Karpas-422 (cell line): ENCODE data around the gene SRGAP1. TPM values are rescaled to one million over a fixed set of nuclear protein-coding genes. Genes with fewer than 3 reads are reported as not detected.

Experiments
- DNase-seq: peaks from one replicate; pipeline ENCODE4 v3.0.0-alpha.2; 2015
- H2AFZ ChIP-seq: fragments of 200-600 bp; sonication (generic); 2 replicates; pipeline ENCODE4 v1.6.1; 2014; ENCODE audit warnings: antibody characterized with exemption, low read length, mixed read lengths
- H3K27ac ChIP-seq: fragments of 200-600 bp; sonication (generic); 2 replicates; pipeline ENCODE4 v1.5.1; 2014; ENCODE audit warnings: mild to moderate bottlenecking, low read length, moderate library complexity
- H3K27me3 ChIP-seq: fragments of 200-600 bp; sonication (generic); 2 replicates; pipeline ENCODE4 v1.6.1; 2014; ENCODE audit warnings: low read length, mixed read lengths
- H3K36me3 ChIP-seq: fragments of 200-600 bp; sonication (generic); 2 replicates; pipeline ENCODE4 v1.6.1; 2014; ENCODE audit warnings: low read length, mixed read lengths; ENCODE audit not compliant: insufficient read depth
- H3K4me1 ChIP-seq: fragments of 200-600 bp; sonication (generic); 2 replicates; pipeline ENCODE4 v1.6.1; 2014; ENCODE audit warnings: mild to moderate bottlenecking, low read length, mixed read lengths
- H3K4me2 ChIP-seq: fragments of 200-600 bp; sonication (generic); 2 replicates; pipeline ENCODE4 v1.6.1; 2014; ENCODE audit warnings: low read length, low read depth, mild to moderate bottlenecking; ENCODE audit not compliant: poor library complexity, severe bottlenecking
- H3K4me3 ChIP-seq: fragments of 200-600 bp; sonication (generic); 2 replicates; pipeline ENCODE4 v1.5.1; 2014; ENCODE audit warnings: mild to moderate bottlenecking, antibody characterized with exemption, low read length, mixed read lengths
- H3K79me2 ChIP-seq: fragments of 200-600 bp; sonication (generic); 2 replicates; pipeline ENCODE4 v1.6.1; 2014; ENCODE audit warnings: mild to moderate bottlenecking, low read length, mixed read lengths
- H3K9ac ChIP-seq: fragments of 200-600 bp; sonication (generic); 2 replicates; pipeline ENCODE4 v1.6.0; 2014; ENCODE audit warnings: low read length
- H3K9me2 ChIP-seq: fragments of 200-600 bp; sonication (generic), shearing (Covaris generic); replicated peaks from 2 replicates; pipeline ENCODE4 v1.6.0; 2014; ENCODE audit warnings: mild to moderate bottlenecking, low read length, moderate library complexity; ENCODE audit not compliant: insufficient read depth
- H3K9me3 ChIP-seq: fragments of 300-700, 200-600 bp; sonication (generic); 2 replicates; pipeline ENCODE4 v1.6.1; 2014; ENCODE audit warnings: low read length, mixed read lengths
- H4K20me1 ChIP-seq: fragments of 200-600 bp; sonication (generic); 2 replicates; pipeline ENCODE4 v1.6.1; 2014; ENCODE audit warnings: mild to moderate bottlenecking, antibody characterized with exemption, low read length, low read depth; ENCODE audit not compliant: insufficient read depth
- total RNA-seq: library from RNA; depleted of rRNA; stranded (reverse); fragments of >200 nt; shearing (Covaris generic); gene quantifications from 2 replicates; pipeline ENCODE4 v1.2.3, GENCODE V29; 2014; ENCODE audit warnings: low replicate concordance

SRGAP1 gene
- total RNA-seq, 1 experiment from 2014 or later = not detected

- H3K27me3 ChIP-seq = 0 out of 2 replicates have a peak, but pooled peaks cover 2% of the 10 kb centered on the region
- H3K9me2 ChIP-seq = no peaks in the 10 kb centered on the region
- H3K9ac ChIP-seq = no peak overlapping the region
- H2AFZ ChIP-seq = no peak overlapping the region
- no peak overlapping the region for H3K4me2 ChIP-seq
- H3K4me1 ChIP-seq = peaks cover 1% of the 10 kb centered on the region; the same call in 1 of the 2 replicates
- no peak for DNase-seq
- no peaks in the 10 kb centered on the region for H3K36me3 ChIP-seq
- H4K20me1 ChIP-seq = no peaks in the 10 kb centered on the region
- H3K27ac ChIP-seq = no peak overlapping the region
- no peaks in the 10 kb centered on the region for H3K79me2 ChIP-seq
- no peak overlapping the region for H3K4me3 ChIP-seq
- no peaks in the 10 kb centered on the region for H3K9me3 ChIP-seq
Observed at GRCh38 chr12:63907561-63907960, 63.1 kb downstream of the SRGAP1 start.

GRCh38 chr12:63909746-63910145, 65.2 kb downstream of the SRGAP1 start:
- H3K4me3 ChIP-seq = no peak overlapping the region
- H3K79me2 ChIP-seq = no peaks in the 10 kb centered on the region

GRCh38 chr12:63911341-63911740, 66.8 kb downstream of the SRGAP1 start:
- Histone ChIP-seq H3K36me3 (no peaks in the 10 kb centered on the region), H3K27me3 (0 out of 2 replicates have a peak, but pooled peaks cover 2% of the 10 kb centered on the region), H3K4me1 (peaks cover 5% of the 10 kb centered on the region; the same call in 1 of the 2 replicates), H3K9me2 (no peaks in the 10 kb centered on the region), H3K9ac (no peak overlapping the region), H2AFZ (no peak overlapping the region), H3K4me3 (no peak overlapping the region), H3K4me2 (no peak overlapping the region), H3K9me3 (no peaks in the 10 kb centered on the region), H3K79me2 (no peaks in the 10 kb centered on the region), H4K20me1 (no peaks in the 10 kb centered on the region), H3K27ac (no peak overlapping the region)
- DNase-seq = no peak

More at GRCh38 chr12:63909746-63910145, 65.2 kb downstream of the SRGAP1 start:
- Histone ChIP-seq H3K9ac (no peak overlapping the region), H3K4me1 (peaks cover 5% of the 10 kb centered on the region; the same call in 1 of the 2 replicates), H3K9me3 (no peaks in the 10 kb centered on the region), H3K4me2 (no peak overlapping the region), H2AFZ (no peak overlapping the region), H3K27me3 (0 out of 2 replicates have a peak, but pooled peaks cover 2% of the 10 kb centered on the region), H3K9me2 (no peaks in the 10 kb centered on the region), H3K36me3 (no peaks in the 10 kb centered on the region), H4K20me1 (no peaks in the 10 kb centered on the region), H3K27ac (no peak overlapping the region)
- no peak for DNase-seq

- no peak overlapping the region for H3K4me3 ChIP-seq
- no peak overlapping the region for H2AFZ ChIP-seq
- H3K4me1 ChIP-seq = peaks cover 9% of the 10 kb centered on the region
- peak; percentile 62 for DNase-seq
- H4K20me1 ChIP-seq = no peaks in the 10 kb centered on the region
- H3K4me2 ChIP-seq = no peak overlapping the region
- no peaks in the 10 kb centered on the region for H3K36me3 ChIP-seq
- no peaks in the 10 kb centered on the region for H3K79me2 ChIP-seq
- H3K27ac ChIP-seq = no peak overlapping the region
- H3K9me3 ChIP-seq = no peaks in the 10 kb centered on the region
- H3K9me2 ChIP-seq = no peaks in the 10 kb centered on the region
- H3K9ac ChIP-seq = no peak overlapping the region
- 0 out of 2 replicates have a peak, but pooled peaks cover 2% of the 10 kb centered on the region for H3K27me3 ChIP-seq
Observed at GRCh38 chr12:63912651-63913050, 68.2 kb downstream of the SRGAP1 start.

- no peak overlapping the region for H3K4me3 ChIP-seq
- no peaks in the 10 kb centered on the region for H3K79me2 ChIP-seq
- H4K20me1 ChIP-seq = no peaks in the 10 kb centered on the region
- DNase-seq = no peak
- H3K9me2 ChIP-seq = no peaks in the 10 kb centered on the region
- no peak overlapping the region for H3K27ac ChIP-seq
- H3K36me3 ChIP-seq = no peaks in the 10 kb centered on the region
- H3K9me3 ChIP-seq = no peaks in the 10 kb centered on the region
- 0 out of 2 replicates have a peak, but pooled peaks cover 2% of the 10 kb centered on the region for H3K27me3 ChIP-seq
- H2AFZ ChIP-seq = no peak overlapping the region
- no peak overlapping the region for H3K4me2 ChIP-seq
- H3K4me1 ChIP-seq = peaks cover 22% of the 10 kb centered on the region
- no peak overlapping the region for H3K9ac ChIP-seq
Observed at GRCh38 chr12:63913929-63914328, 69.4 kb downstream of the SRGAP1 start.

- H3K4me1 ChIP-seq = peaks cover 23% of the 10 kb centered on the region
- H4K20me1 ChIP-seq = no peaks in the 10 kb centered on the region
- H3K27me3 ChIP-seq = 0 out of 2 replicates have a peak, but pooled peaks cover 2% of the 10 kb centered on the region
- H3K9me2 ChIP-seq = no peaks in the 10 kb centered on the region
- no peak overlapping the region for H3K9ac ChIP-seq
- no peak overlapping the region for H3K4me2 ChIP-seq
- no peaks in the 10 kb centered on the region for H3K9me3 ChIP-seq
- DNase-seq = no peak
- H3K4me3 ChIP-seq = no peak overlapping the region
- no peak overlapping the region for H3K27ac ChIP-seq
- H3K79me2 ChIP-seq = no peaks in the 10 kb centered on the region
- H2AFZ ChIP-seq = no peak overlapping the region
- H3K36me3 ChIP-seq = no peaks in the 10 kb centered on the region
Observed at GRCh38 chr12:63915105-63915800, 70.8 kb downstream of the SRGAP1 start.

- Histone ChIP-seq H3K36me3 (no peaks in the 10 kb centered on the region), H3K4me3 (no peak overlapping the region), H3K79me2 (no peaks in the 10 kb centered on the region), H3K4me1 (peaks cover 23% of the 10 kb centered on the region), H3K27ac (no peak overlapping the region), H3K9ac (no peak overlapping the region), H2AFZ (no peak overlapping the region), H3K9me2 (no peaks in the 10 kb centered on the region), H4K20me1 (no peaks in the 10 kb centered on the region), H3K9me3 (no peaks in the 10 kb centered on the region), H3K4me2 (no peak overlapping the region), H3K27me3 (0 out of 2 replicates have a peak, but pooled peaks cover under 1% of the 10 kb centered on the region)
- no peak for DNase-seq
Observed at GRCh38 chr12:63916561-63917476, 72.3 kb downstream of the SRGAP1 start.

- no peaks in the 10 kb centered on the region for H3K36me3 ChIP-seq
- no peaks in the 10 kb centered on the region for H3K27me3 ChIP-seq
- H2AFZ ChIP-seq = 0 out of 2 replicates have a peak overlapping the region, but pooled peaks have one; percentile 16
- no peaks in the 10 kb centered on the region for H3K79me2 ChIP-seq
- H3K4me2 ChIP-seq = no peak overlapping the region
- no peaks in the 10 kb centered on the region for H3K9me3 ChIP-seq
- no peaks in the 10 kb centered on the region for H4K20me1 ChIP-seq
- no peaks in the 10 kb centered on the region for H3K9me2 ChIP-seq
- H3K4me1 ChIP-seq = peaks cover 23% of the 10 kb centered on the region
- no peak overlapping the region for H3K4me3 ChIP-seq
- H3K9ac ChIP-seq = no peak overlapping the region
- DNase-seq = no peak
- H3K27ac ChIP-seq = no peak overlapping the region
Observed at GRCh38 chr12:63917477-63917862, 73.0 kb downstream of the SRGAP1 start.
